ENCODE measurements around the gene EBP. TPM values are rescaled to one million over a fixed set of nuclear protein-coding genes. Genes with fewer than 3 reads are reported as not detected.
"Not testable (repeated sequence)": the region's sequence is repeated elsewhere in the genome, so short reads cannot be mapped to it uniquely, and the experiment has no call there.

The EBP gene
- total RNA-seq, 2 experiments from 2014 or later, result 38.1 to 41.1 TPM

DNA sequence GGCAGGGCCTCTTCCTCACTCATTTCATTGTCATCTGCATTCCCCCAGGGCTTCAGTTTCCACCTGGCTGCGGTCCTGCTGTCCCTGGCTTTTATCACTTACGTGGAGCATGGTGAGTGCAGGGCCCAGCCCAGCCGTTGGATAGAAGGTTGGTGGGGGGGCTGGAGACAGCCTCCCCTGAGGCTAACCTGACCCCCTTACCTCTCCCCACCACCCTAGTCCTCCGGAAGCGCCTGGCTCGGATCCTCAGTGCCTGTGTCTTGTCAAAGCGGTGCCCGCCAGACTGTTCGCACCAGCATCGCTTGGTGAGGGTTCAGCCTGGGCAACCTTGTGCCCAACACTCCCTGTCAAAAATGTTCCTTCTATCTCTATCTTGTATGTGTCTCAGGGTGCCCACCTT, 5.8 kb upstream of the EBP start:
- Histone ChIP-seq H3K27ac (ENCODE audit: low read depth in 1 of 2, low read length in 2 of 2) (no peak overlapping the region), H3K27me3 (ENCODE audit: control insufficient read depth in 1 of 2, insufficient read depth in 2 of 2, low read length in 2 of 2) (no peaks in the 10 kb centered on the region), H3K4me3 (ENCODE audit: low read length) (no peak overlapping the region), H3K36me3 (ENCODE audit: insufficient read depth, low read length) (peaks cover 6% of the 10 kb centered on the region), H3K9me3 (ENCODE audit: control insufficient read depth in 1 of 2, insufficient read depth in 1 of 2, low read length in 2 of 2) (no peaks in the 10 kb centered on the region), H3K4me1 (ENCODE audit: insufficient read depth, low read length) (peaks cover 22% of the 10 kb centered on the region)
- H3K9me3 Mint-ChIP-seq, result no peaks in the 10 kb centered on the region
- peaks cover 25% of the 10 kb centered on the region for H3K36me3 Mint-ChIP-seq (ENCODE audit: low read depth)
- ChIA-PET CTCF (no interaction called here), POLR2A (no interaction called here)
- TF ChIP-seq, protein P1, sequence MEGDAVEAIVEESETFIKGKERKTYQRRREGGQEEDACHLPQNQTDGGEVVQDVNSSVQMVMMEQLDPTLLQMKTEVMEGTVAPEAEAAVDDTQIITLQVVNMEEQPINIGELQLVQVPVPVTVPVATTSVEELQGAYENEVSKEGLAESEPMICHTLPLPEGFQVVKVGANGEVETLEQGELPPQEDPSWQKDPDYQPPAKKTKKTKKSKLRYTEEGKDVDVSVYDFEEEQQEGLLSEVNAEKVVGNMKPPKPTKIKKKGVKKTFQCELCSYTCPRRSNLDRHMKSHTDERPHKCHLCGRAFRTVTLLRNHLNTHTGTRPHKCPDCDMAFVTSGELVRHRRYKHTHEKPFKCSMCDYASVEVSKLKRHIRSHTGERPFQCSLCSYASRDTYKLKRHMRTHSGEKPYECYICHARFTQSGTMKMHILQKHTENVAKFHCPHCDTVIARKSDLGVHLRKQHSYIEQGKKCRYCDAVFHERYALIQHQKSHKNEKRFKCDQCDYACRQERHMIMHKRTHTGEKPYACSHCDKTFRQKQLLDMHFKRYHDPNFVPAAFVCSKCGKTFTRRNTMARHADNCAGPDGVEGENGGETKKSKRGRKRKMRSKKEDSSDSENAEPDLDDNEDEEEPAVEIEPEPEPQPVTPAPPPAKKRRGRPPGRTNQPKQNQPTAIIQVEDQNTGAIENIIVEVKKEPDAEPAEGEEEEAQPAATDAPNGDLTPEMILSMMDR (IDR thresholded peaks at IDR 0.05), result no peak
- ATAC-seq (ENCODE audit: poor library complexity) (no peak), DNase-seq (no peak)
- no peak overlapping the region for H3K27ac Mint-ChIP-seq
- H3K27me3 Mint-ChIP-seq, result no peaks in the 10 kb centered on the region
- intact Hi-C loops (cut with DNase I, micrococcal nuclease), result no loop called here
- peaks cover 23% of the 10 kb centered on the region for H3K4me1 Mint-ChIP-seq (ENCODE audit: low read depth)
- H3K4me3 Mint-ChIP-seq, result no peak overlapping the region

DNA sequence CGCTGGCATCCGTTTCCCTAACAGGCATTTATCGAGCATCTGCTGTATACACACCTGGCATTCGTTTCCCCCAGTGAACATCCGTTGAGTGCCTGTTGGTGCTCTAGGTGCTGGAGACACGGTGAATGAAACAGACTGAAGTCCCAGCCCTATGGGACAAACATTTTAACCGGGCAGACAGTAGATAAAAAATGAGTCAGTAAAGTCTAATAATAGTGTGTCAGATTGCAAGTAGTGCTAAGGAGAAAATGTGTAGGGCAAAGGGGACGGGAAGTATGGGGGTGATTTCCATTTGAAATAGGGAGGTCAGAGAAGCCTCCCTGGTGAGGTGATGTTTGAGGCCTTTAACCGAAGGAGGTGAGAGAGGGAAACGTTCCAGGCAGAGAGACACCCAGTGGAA, 5.3 kb upstream of the EBP start:
- Mint-ChIP-seq H3K27me3 (no peaks in the 10 kb centered on the region), H3K4me3 (no peak overlapping the region)
- POLR2A ChIA-PET, result no interaction called here

DNA sequence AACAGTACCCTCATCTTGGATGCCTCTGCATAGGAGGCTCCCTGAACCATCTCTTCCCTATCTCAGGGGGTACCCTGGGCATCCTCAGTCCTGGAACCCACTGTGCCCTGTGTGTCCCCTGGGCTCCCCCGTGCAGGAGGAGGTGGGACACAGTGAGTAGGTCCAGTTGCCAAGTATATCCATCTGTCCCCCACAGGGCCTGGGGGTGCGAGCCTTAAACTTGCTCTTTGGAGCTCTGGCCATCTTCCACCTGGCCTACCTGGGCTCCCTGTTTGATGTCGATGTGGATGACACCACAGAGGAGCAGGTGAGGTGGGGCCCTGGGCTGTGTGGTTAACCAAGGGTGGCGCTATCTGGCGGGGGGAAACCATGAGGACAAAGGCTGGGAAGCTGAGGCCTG, 4.6 kb upstream of the EBP start:
- TF ChIP-seq, protein P1 (IDR thresholded peaks at IDR 0.05), result no peak
- POLR2A ChIA-PET, result no interaction called here
- Mint-ChIP-seq H3K9me3 (no peaks in the 10 kb centered on the region), H3K27ac (no peak overlapping the region), H3K36me3 (ENCODE audit: low read depth) (peaks cover 34% of the 10 kb centered on the region), H3K27me3 (no peaks in the 10 kb centered on the region), H3K4me1 (ENCODE audit: low read depth) (peaks cover 30% of the 10 kb centered on the region), H3K4me3 (no peak overlapping the region)
- ATAC-seq (ENCODE audit: poor library complexity), result no peak
- peak in 2 of 14 experiments; percentile 28 to 38 for DNase-seq
- H3K27me3 ChIP-seq (ENCODE audit: control insufficient read depth in 1 of 2, insufficient read depth in 2 of 2, low read length in 2 of 2), result no peaks in the 10 kb centered on the region
- no peaks in the 10 kb centered on the region for H3K9me3 ChIP-seq (ENCODE audit: control insufficient read depth in 1 of 2, insufficient read depth in 1 of 2, low read length in 2 of 2)
- no peak overlapping the region for H3K4me3 ChIP-seq (ENCODE audit: low read length)
- intact Hi-C loops (cut with DNase I, micrococcal nuclease), result no loop called here
- H3K4me1 ChIP-seq (ENCODE audit: insufficient read depth, low read length), result peaks cover 26% of the 10 kb centered on the region
- CTCF ChIA-PET, result interaction anchor here (0.7 kb wide), 1 partner anchor 993 kb away, joined by 3 read pairs; no protein-coding TSS in a partner anchor
- peaks cover 6% of the 10 kb centered on the region for H3K36me3 ChIP-seq (ENCODE audit: insufficient read depth, low read length)
- no peak overlapping the region for H3K27ac ChIP-seq (ENCODE audit: low read depth in 1 of 2, low read length in 2 of 2)

More for the DNA sequence above, 5.3 kb upstream of the EBP start:
- CTCF ChIA-PET, result no interaction called here
- TF ChIP-seq, protein P1 (IDR thresholded peaks at IDR 0.05), result no peak
- Mint-ChIP-seq H3K4me1 (ENCODE audit: low read depth) (peaks cover 26% of the 10 kb centered on the region), H3K9me3 (no peaks in the 10 kb centered on the region), H3K27ac (no peak overlapping the region), H3K36me3 (ENCODE audit: low read depth) (peaks cover 27% of the 10 kb centered on the region)
- ATAC-seq (ENCODE audit: poor library complexity) (no peak), DNase-seq (no peak)
- H3K4me3 ChIP-seq (ENCODE audit: low read length), result no peak overlapping the region
- no peaks in the 10 kb centered on the region for H3K27me3 ChIP-seq (ENCODE audit: control insufficient read depth in 1 of 2, insufficient read depth in 2 of 2, low read length in 2 of 2)
- no peak overlapping the region for H3K27ac ChIP-seq (ENCODE audit: low read depth in 1 of 2, low read length in 2 of 2)
- H3K4me1 ChIP-seq (ENCODE audit: insufficient read depth, low read length), result peaks cover 25% of the 10 kb centered on the region
- intact Hi-C loops (cut with DNase I, micrococcal nuclease), result no loop called here
- H3K9me3 ChIP-seq (ENCODE audit: control insufficient read depth in 1 of 2, insufficient read depth in 1 of 2, low read length in 2 of 2), result no peaks in the 10 kb centered on the region
- peaks cover 6% of the 10 kb centered on the region for H3K36me3 ChIP-seq (ENCODE audit: insufficient read depth, low read length)

DNA sequence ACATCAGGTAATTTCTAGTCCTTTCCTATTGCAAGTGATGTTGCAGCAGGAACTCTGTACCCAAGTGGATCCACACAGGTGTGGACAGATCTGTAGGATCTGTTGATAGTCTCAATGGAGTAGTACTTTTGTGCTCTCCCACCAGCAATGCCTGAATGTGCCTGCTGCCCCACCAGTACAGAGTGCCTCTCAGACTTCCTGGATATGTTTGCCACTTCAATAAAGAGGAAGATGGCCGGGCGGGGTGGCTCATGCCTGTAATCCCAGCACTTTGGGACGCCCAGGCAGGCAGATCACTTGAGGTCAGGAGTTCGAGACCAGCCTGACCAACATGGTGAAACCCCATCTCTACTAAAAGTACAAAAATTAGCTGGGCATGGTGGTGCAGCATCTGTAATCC, 2.1 kb upstream of the EBP start:
- H3K27ac ChIP-seq (ENCODE audit: low read depth in 1 of 2, low read length in 2 of 2); H3K27me3 Mint-ChIP-seq; ATAC-seq (ENCODE audit: poor library complexity); H3K27me3 ChIP-seq (ENCODE audit: control insufficient read depth in 1 of 2, insufficient read depth in 2 of 2, low read length in 2 of 2); H3K4me3 Mint-ChIP-seq; intact Hi-C loops (cut with DNase I, micrococcal nuclease); CTCF ChIA-PET; H3K9me3 Mint-ChIP-seq; H3K4me3 ChIP-seq (ENCODE audit: low read length); H3K36me3 ChIP-seq (ENCODE audit: insufficient read depth, low read length); H3K9me3 ChIP-seq (ENCODE audit: control insufficient read depth in 1 of 2, insufficient read depth in 1 of 2, low read length in 2 of 2): not testable (repeated sequence)
- peaks cover 41% of the 10 kb centered on the region for H3K4me1 ChIP-seq (ENCODE audit: insufficient read depth, low read length)
- peaks cover 32% of the 10 kb centered on the region for H3K4me1 Mint-ChIP-seq (ENCODE audit: low read depth)
- POLR2A ChIA-PET, result interaction anchor here (2.0 kb wide), 1 partner anchor 20 kb away, joined by 7 read pairs; the partner anchor contains the start of gene TBC1D25
- H3K27ac Mint-ChIP-seq, result peak overlapping the region; percentile 89
- DNase-seq, result peak in 1 of 14 experiments; percentile 8
- H3K36me3 Mint-ChIP-seq (ENCODE audit: low read depth), result peaks cover 25% of the 10 kb centered on the region

All from CD4-positive, alpha-beta T cell (primary cell).